NOMO-1 (cell line): ENCODE data around the gene MRPL24.
"Not testable (repeated sequence)": the region's sequence is repeated elsewhere in the genome, so short reads cannot be mapped to it uniquely, and the experiment has no call there.

ENCODE experiments used
- DNase-seq, 2 experiments: peaks; one replicate each; lab custom pipeline; 2025; ENCODE audit not compliant: unreplicated experiment in 2 of 2; lab: John Stamatoyannopoulos, UW

MRPL24 gene

DNA sequence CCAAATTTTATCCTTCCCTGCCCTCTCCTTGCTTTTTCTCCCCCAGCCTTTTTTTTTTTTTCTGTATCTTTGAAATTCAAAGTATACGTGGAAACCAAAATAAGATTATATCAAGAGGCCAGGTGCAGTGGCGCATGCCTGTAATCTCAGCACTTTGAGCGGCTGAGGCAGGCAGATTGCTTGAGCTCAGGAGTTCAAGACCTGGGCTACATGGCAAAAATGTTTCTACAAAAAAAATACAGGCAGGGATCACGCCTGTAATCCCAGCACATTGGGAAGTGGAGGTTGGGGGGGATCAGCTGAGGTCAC lies 19.9 kb upstream of the MRPL24 start:
- DNase-seq, result no peak

DNA sequence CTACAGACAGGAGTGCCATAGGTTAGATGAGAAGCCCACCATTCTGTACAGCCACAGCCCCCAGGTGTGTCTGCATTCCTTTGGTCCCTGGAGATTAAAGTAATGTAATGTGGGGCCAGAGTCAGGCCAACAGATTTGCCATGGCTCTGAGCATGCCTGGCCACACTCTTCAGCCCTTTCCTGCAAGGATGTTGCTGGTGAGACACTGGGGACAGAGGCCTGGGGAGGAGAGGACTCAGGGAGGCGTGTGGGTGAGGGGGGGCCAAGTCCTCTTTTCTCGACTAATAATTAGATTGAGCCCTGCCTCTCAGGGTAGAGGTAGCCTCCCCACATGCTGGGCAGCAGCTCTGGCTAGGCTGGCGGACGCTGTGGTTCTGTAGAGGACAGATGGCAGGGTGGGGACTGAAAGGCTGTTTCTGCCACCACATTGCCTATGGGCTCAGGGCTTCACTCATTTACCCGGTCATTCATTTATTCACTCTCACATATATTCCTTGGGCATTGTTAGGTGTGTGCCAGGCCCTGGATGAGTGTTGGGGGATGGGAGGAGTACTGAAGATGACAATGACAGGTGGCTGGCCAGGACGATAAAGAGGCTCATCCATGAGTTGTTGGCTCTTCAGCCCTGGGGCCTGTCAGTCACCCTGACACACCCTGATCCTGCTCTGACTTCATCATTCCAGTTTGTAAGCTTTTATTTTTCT lies 19.4 kb upstream of the MRPL24 start:
- no peak for DNase-seq

DNA sequence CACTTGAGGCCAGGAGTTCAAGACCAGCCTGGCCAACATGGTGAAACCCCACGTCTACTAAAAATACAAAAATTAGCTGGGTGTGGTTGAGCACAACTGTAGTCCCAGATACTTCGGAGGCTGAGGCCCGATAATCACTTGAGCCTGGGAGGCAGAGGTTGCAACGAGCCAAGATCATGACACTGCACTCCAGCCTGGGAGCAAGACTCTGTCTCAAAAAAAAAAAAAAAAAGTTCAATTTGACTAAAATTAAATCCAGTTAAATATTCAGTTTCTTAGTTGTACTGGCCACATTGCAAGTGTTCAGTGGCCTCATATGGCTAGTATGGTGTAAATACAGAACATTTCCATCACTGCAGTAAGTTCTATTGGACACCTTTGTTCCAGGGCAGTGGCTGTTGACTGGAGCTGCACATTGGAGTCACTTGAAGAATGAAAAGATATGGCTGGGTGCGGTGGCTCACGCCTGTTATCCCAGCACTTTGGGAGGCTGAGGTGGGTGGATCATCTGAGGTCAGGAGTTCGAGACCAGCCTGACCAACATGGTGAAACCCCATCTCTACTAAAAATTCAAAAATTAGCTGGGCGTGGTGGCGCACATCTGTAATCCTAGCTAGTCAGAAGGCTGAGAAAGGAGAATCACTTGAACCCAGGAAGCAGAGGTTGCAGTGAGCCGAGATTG lies 16.8 kb upstream of the MRPL24 start:
- DNase-seq, result not testable (repeated sequence)

DNA sequence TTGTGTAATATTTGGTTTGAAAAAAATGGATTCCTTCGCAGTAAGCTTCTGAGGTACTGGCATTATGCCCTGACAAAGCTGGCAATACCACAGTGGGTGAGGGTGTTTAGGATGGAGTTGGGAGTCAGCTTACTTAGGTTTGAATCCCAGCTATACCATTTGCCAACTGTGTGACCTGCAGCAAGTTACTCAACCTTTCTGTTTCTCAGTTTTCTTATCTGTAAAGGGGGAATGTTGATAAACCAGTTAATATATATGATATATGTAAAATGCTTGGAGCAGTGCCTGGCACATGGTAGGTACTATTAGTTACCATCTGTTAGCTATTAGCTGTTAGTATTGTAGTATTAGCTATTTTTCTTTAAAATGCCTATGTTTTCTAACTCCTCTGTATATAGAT lies 15.5 kb upstream of the MRPL24 start:
- no peak for DNase-seq

DNA sequence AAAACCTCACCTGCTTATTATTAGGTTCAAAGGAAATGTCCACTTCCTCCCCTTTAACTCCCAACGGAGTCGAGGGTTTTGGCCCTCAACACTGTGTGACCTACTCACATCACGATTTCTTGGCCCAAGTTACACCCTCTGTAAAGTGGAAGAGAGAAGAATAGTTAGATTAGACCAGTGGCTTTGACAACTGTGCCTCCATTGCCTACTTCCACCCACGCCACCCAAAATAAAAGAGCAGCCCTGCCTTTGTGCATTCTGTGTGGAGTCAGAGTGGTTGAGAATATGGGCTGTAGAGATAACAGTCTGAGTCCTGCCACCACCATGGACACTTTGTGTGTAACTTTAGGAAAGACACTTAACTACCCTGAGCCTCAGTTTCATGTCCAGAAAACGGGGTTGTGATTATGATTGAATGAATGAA lies 14.7 kb upstream of the MRPL24 start:
- DNase-seq, result no peak

DNA sequence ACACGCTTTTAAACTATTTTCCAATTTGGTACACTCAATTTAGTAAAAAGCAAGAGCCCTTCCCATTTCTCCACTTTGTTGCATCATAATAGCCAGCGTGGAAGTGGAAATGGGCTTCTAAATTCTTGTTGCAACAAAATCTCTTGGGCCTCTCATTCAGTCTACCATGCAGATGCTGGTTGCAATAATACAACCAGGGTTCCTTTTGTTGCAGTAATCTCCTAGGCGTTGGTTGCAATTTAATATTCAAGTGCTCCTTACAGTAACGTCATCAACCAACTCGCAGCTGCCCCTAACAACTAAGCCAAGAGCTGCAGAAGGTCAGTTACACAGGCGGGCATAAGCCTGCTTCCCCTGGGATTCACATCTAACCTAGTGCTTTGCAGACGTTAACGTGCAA lies 13.3 kb upstream of the MRPL24 start:
- DNase-seq, result no peak

DNA sequence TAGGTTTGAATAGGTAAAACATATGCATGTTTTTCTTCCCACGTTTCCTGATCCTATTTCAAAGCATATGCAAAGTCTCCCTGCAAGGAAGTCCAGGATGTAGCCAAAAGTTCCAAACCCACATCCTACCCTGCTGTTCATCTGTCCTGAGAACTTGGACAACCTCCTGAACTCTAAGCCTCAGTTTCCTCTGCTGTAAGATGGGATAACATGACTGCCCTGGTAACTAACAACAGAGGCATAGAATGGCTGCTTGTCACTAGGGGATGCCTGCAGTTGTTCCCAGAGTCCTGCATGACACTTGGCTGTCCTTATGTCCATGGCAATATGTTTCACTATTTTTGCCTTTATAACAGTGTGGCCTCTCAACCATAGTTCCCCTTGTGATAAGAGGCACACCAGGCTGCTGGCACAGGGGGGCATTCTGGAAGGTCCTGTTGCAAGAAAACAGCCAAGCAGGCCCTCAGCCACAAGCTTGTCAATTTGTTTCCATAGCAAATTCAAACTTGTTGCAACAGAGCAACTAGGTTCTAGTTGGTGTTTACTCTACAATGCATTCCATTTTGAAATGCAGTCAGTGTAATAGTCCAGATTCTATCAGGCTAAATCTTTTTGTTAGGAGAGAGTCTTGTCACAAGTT lies 12.1 kb upstream of the MRPL24 start:
- peak; percentile 12 to 18 for DNase-seq

DNA sequence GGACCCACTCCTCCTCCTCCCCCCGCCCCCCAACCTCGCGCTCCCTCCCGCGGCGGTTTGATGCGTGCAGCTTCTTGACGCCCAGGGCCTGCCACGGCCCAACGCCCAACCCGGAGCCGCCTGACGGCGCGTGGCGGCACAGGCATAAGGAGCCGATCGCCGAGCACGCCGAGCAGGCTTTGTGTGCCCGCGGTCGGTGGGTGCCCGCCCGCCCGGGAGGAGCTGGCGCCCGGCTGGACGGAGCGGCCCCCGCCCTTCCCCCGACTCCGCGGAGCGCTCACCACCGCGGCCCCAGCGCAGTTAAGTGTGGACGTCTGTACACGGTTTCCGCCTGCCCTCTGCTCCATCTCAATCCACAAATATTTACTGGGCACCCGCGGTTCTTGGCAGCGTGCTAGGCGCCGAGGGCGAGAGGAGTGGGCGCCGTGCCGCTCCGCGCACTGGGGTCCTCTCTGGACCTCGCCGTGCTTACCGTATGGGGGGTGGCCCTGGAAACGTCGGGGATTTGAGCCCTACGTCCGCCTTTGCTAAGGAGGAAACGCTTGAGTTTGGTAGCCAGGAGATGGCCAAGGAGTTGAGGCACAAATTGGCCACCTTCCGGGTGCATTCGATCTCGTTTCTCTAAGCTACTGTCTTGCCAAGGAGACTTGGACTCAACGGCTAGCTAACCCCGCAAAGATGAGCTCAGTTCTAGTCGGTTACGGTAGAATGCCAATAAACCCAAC lies 11.0 kb upstream of the MRPL24 start:
- DNase-seq, result peak; percentile 85 to 96

DNA sequence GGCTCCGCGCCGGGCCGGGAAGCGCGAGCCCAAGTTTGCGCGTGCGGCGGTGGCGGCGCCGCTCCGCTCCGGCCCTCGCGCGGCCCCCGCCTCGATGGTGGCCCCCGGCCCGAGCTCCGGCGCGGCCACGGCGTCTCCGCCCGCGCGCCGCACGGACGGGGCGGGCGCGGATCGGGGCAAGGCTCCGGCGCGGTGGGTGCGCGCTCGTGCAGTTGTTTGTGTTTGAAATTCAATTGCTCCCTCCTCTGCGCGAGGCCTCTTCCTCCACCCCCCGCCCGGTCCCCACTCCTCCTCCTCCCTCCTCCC lies 10.5 kb upstream of the MRPL24 start, which contains the start of gene HDGF:
TSS of gene HDGF (minus strand) at position 225 of the 306 bp plus-strand sequence. CDS start 246 bp downstream, outside the sequence.
- DNase-seq, result no peak

DNA sequence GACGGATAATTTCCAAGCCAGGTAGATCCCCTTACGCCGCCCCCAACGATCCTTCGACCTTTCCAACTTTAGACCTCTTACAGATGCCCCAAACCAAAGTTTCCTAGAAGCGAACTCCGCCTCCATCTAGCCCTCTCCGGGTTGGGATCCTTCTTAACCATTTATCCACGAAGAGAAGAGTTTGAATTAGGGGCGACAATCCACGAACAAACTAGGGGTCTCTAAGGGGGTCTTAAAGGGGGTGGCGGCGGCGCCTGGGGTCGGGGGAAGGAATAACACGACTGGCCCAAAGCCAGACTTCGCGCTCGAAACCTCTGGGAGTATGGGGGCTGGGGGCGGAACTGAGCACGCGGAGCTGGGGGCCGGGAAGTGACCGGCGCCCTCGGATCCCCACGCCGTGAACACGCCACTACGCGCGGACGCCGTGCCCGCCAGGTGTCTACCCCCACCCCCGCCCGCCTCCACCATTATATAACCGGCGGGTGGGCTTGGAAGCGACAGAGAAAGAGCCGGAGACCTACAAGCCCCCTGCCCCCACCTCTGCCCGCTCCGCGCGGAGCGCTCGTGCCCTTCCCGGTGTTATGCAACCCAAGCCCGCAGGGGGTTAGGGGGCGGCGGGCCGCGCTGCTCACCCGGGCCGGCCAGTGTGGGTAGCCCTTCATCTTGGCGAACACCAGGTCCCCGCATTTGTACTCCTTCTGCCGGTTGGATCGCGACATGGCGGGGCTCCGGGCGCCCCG lies 10.0 kb upstream of the MRPL24 start:
- peak; percentile 23 to 48 for DNase-seq

DNA sequence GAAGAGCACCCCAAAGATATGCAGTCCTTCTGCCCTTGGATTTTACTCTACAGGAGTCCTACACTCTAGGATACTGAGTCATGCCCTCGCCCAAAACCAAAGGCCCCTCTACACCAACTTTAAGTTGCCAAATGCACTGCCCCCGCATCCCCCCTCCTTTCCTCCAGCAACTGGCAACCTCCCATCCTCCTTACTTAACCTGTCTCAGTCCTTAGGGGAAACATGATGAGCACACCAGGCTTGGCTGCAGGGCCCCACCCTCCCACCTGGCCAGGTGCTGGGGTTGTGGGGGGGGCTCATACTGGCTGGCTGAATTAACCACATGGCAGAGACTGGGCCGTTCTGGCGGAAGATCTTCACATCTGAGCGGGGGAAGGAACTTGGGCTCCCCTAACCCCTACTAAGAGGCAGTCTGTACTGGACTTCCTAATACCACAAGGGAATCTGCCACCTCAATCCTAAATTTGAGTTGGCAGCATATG lies 9.3 kb upstream of the MRPL24 start:
- DNase-seq, result no peak

DNA sequence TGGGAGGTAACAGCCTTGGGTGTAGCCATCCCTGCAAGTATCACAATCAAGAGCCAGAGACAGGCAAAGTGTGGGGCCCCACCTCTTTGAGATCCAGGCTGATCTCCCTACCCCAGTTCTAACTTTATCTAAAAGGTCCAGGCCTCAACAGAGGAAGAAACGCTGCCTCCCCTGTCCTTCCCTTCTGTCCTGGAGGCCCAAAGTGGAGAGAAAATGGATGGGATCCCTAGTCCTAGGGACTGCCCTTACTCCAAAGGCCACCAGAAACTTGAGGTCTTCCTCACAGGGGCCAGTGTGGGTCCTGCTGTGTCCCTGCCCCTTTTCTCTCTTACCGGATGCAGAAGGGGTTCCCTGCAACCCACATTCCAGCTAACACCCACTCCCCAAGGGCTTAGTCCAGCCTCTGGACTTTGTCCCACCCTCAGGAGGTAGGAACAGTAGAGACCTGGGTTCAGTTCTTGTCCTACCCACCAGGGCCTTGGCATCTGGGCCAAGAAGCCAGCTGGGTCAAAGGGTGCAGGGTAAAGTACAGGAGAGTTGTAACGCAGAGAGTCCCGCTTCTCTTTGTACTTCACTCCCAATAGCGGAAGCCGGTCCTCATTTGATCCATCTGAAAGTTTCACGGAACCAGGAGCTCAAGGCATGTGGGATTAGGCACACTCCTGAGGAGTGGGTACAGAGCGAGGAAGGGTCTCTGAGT lies 8.7 kb upstream of the MRPL24 start:
- DNase-seq, result no peak

DNA sequence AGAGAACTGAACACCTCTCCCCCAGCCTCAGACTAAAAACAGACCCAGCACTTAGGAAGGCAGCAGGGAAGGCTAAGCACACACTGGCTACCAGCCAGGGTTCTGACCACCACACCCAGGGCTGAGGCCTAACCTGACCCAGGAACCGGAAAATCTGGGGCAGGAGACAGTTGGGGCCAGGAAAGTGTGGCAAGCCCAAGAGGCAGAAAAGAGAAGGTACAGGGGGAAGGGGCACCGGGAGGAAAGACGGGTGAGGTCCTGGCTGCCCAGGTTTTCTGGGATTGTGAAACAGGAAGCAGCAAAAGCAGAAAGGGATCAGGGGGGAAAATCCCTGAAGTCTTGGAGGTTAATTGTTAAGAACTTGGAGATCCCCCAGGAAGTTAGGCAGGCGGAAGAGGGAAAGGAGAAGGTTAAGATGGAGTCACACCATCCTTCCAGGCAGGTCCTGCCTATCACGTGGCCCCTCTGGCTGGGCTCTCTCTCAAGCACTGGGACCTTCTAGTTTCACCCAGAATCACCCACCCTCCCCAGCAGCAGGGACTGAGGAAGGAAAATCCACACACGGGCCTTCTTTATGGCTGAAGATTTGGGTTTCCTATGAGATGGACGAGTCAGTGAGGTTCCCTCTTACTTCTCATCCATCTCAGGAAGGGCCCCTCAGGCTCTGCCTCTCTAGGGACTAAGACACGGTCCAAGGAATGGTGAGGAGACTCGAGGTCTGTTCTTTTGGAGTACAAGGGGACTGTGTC lies 8.0 kb upstream of the MRPL24 start:
- DNase-seq, result peak; percentile 28 to 47

DNA sequence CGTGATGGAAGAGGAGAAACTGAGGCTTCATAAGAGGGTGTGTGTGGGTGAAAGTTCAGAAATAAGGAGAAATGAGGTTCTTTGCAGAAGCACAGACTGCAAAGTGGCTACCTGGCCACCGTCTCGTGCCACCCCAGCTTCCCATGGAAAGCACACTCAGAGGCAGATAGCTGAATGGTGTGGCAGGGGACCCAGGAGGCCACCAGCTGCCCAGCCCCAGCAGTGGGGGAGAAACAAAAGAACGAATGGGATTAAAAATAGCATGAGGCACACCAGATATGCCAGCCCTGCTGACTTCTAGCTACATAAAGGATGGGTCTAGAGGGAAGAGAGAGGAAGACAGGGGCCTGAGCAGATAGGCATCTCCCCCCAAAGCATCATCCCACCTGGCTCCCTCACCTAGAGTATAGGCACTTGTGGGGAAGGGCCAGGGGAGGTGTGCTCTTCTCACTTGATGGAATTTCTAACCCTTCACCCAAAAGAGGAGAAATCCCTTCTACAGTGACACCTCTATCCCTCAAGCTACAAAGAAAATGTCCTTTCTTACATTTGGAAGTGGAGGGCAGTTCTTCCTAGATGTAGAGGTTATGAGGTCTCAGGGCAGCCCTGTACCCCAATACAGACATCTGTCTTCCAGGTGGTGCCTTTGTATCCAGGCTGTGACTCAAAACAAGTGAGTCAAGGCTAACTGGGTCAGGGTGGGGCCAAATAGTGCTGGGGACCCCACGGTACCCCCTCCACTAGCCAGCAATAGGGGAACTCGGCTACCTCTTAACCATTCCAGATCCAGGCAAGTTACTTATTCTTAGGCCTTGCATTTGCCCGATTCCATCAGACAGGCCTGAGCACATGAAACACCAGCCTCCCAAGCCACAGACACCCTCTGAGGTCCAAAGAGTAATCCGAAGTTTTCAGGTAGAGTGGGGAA lies 7.1 kb upstream of the MRPL24 start:
- DNase-seq, result no peak

DNA sequence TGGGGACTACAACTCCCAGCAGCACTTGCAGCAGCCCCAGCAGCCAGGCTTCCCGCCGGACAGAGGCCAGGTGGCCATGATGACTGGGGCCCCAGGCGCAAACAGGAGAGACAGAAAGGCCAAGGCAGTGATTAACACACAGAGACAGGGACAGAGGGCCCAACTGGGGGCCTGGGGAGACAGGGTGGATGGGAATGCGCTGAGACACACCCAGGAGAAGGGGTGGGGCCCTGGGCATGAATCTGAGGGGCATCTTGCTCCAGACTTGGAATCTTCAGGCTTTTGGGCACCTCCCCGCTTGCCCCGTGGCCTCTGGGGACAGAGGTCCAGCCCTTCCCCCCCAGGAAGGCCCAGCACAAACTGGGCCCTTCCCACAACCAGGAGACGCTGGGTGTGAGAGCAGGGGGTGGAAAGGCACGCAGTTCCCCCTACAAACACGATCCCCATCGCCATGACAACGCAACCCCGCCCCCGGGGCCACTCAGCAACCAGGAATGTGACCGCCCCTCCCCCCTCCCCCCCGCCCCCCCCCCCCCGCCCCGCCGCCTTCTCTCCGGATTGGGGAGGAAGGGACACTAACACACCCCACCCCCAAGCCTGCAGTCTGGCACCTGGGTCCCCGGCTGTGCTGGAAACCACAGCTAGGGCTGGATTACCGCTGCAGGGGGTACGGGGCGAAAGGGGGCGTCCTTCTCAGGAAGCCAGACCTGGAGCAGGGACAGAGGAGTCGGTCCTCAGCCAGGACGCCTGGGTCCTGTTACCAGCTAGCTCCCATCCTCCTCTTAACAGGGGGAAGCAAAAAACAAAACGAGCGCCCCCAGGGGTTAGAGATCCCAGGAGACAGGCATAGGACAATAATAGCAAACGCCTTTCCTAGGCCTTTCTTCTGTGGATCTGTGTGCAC lies 6.1 kb upstream of the MRPL24 start:
- DNase-seq, result peak; percentile 17 to 22

DNA sequence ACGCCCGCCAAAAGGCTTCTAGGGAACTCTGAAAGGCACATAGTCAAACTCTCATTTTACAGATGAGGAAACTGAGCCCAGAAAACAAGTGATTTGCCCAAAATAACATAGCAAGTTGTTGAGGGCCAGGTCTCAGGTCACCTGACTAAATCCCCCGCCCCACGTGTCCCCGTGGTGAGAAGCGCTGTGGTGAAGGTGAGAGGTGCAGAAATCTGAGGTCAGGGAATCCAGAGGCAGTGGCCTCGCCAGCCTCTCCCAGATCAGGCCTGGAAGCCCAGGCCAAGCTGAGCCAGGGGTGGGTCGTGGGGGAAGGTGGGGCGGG lies 5.5 kb upstream of the MRPL24 start:
- DNase-seq, result no peak

DNA sequence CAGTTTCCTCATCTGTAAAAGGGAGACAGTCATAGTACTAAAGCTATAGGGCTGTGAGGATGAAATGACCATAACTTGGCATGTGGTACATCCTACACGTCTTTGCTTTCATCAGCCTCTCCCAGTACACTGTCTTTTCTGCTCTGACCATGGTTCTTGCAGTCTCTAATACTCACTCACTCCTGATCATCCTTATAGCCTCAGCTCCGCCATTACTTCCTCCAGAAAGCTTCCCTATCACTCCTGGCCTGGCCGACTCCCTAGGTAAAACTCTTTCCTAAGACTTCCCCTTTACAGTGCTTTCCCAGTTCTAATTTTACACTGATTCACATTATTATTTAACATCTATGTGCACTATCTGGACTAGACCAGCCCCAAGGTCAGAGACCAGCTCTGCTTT lies 5.0 kb upstream of the MRPL24 start:
- DNase-seq, result no peak
